Skeletal muscle satellite cell (primary cell): Measurements from ENCODE around the gene PPME1.

Source experiments
- H3K27me3 ChIP-seq: 2 replicates; pipeline ENCODE4 v1.7.0; 2013; ENCODE audit warnings: low read length; ENCODE audit not compliant: control insufficient read depth, insufficient read depth
- H3K36me3 ChIP-seq: 2 replicates; pipeline ENCODE4 v1.7.0; 2013; ENCODE audit warnings: mild to moderate bottlenecking, control low read depth, low read length; ENCODE audit not compliant: insufficient read depth
- H3K4me1 ChIP-seq: 2 replicates; pipeline ENCODE4 v1.7.0; 2013; ENCODE audit warnings: low read length; ENCODE audit not compliant: control insufficient read depth, insufficient read depth
- H3K4me2 ChIP-seq: 2 replicates; pipeline ENCODE4 v1.7.0; 2013; ENCODE audit warnings: mild to moderate bottlenecking, low read length
- H3K4me3 ChIP-seq: 2 replicates; pipeline ENCODE4 v1.7.0; 2013; ENCODE audit warnings: low read length
- H3K9ac ChIP-seq: 2 replicates; pipeline ENCODE4 v1.7.0; 2013; ENCODE audit warnings: mild to moderate bottlenecking, low read depth, low read length, moderate library complexity
- H3K9me3 ChIP-seq: replicated peaks from 2 replicates; pipeline ENCODE4 v1.7.0; 2013; ENCODE audit warnings: mild to moderate bottlenecking, control low read depth, low read length

PPME1 gene

GRCh38 chr11:74267014-74267413, 95.9 kb downstream of the PPME1 start:
- no peak overlapping the region for H3K4me3 ChIP-seq
- H3K4me1 ChIP-seq, result no peaks in the 10 kb centered on the region
- peaks cover 23% of the 10 kb centered on the region for H3K36me3 ChIP-seq
- H3K4me2 ChIP-seq, result no peak overlapping the region
- H3K9me3 ChIP-seq, result no peaks in the 10 kb centered on the region
- H3K27me3 ChIP-seq, result no peaks in the 10 kb centered on the region
- H3K9ac ChIP-seq, result no peak overlapping the region

- Histone ChIP-seq H3K9ac (no peak overlapping the region), H3K4me2 (no peak overlapping the region), H3K36me3 (peaks cover 35% of the 10 kb centered on the region), H3K27me3 (no peaks in the 10 kb centered on the region), H3K4me1 (no peaks in the 10 kb centered on the region), H3K4me3 (no peak overlapping the region), H3K9me3 (no peaks in the 10 kb centered on the region)
These were observed 97.4 kb downstream of the PPME1 start for GRCh38 chr11:74268456-74268855.

GRCh38 chr11:74269161-74269811, 98.2 kb downstream of the PPME1 start:
- no peak overlapping the region for H3K4me3 ChIP-seq
- H3K36me3 ChIP-seq, result peaks cover 35% of the 10 kb centered on the region
- no peak overlapping the region for H3K4me2 ChIP-seq
- no peaks in the 10 kb centered on the region for H3K9me3 ChIP-seq
- no peak overlapping the region for H3K9ac ChIP-seq
- H3K4me1 ChIP-seq, result no peaks in the 10 kb centered on the region
- no peaks in the 10 kb centered on the region for H3K27me3 ChIP-seq

- Histone ChIP-seq H3K9me3 (no peaks in the 10 kb centered on the region), H3K36me3 (peaks cover 35% of the 10 kb centered on the region), H3K4me3 (no peak overlapping the region), H3K9ac (no peak overlapping the region), H3K4me1 (peaks cover 11% of the 10 kb centered on the region), H3K27me3 (no peaks in the 10 kb centered on the region), H3K4me2 (no peak overlapping the region)
These were observed 101.2 kb downstream of the PPME1 start for GRCh38 chr11:74272276-74272675.

- Histone ChIP-seq H3K36me3 (peaks cover 19% of the 10 kb centered on the region), H3K9ac (no peak overlapping the region), H3K4me3 (no peak overlapping the region), H3K4me1 (peaks cover 35% of the 10 kb centered on the region), H3K9me3 (no peaks in the 10 kb centered on the region), H3K4me2 (no peak overlapping the region), H3K27me3 (no peaks in the 10 kb centered on the region)
These were observed 105.5 kb downstream of the PPME1 start for GRCh38 chr11:74276581-74276980.

- peak overlapping the region; percentile 73 for H3K9ac ChIP-seq
- peak overlapping the region; percentile 38 for H3K4me3 ChIP-seq
These were observed 107.0 kb downstream of the PPME1 start for GRCh38 chr11:74278103-74278502.

GRCh38 chr11:74278721-74279161, 107.7 kb downstream of the PPME1 start:
- Histone ChIP-seq H3K36me3 (peaks cover 5% of the 10 kb centered on the region), H3K27me3 (no peaks in the 10 kb centered on the region), H3K9me3 (no peaks in the 10 kb centered on the region), H3K4me2 (peak overlapping the region; percentile 59), H3K4me1 (peaks cover 44% of the 10 kb centered on the region), H3K9ac (peak overlapping the region; percentile 73), H3K4me3 (no peak overlapping the region)

More at GRCh38 chr11:74278103-74278502, 107.0 kb downstream of the PPME1 start:
- Histone ChIP-seq H3K36me3 (peaks cover 6% of the 10 kb centered on the region), H3K4me1 (peaks cover 37% of the 10 kb centered on the region), H3K27me3 (no peaks in the 10 kb centered on the region), H3K9me3 (no peaks in the 10 kb centered on the region), H3K4me2 (peak overlapping the region; percentile 59)

GRCh38 chr11:74279256-74279655, 108.2 kb downstream of the PPME1 start:
- Histone ChIP-seq H3K9me3 (no peaks in the 10 kb centered on the region), H3K9ac (peak overlapping the region; percentile 73), H3K36me3 (peaks cover 8% of the 10 kb centered on the region), H3K27me3 (no peaks in the 10 kb centered on the region), H3K4me1 (peaks cover 49% of the 10 kb centered on the region), H3K4me3 (peak overlapping the region; percentile 5), H3K4me2 (peak overlapping the region; percentile 58)

GRCh38 chr11:74280494-74280893, 109.4 kb downstream of the PPME1 start:
- peaks cover 9% of the 10 kb centered on the region for H3K36me3 ChIP-seq
- no peak overlapping the region for H3K4me3 ChIP-seq
- no peaks in the 10 kb centered on the region for H3K9me3 ChIP-seq
- H3K4me2 ChIP-seq, result no peak overlapping the region
- peaks cover 50% of the 10 kb centered on the region for H3K4me1 ChIP-seq
- no peak overlapping the region for H3K9ac ChIP-seq
- no peaks in the 10 kb centered on the region for H3K27me3 ChIP-seq

GRCh38 chr11:74282421-74282820, 111.3 kb downstream of the PPME1 start:
- Histone ChIP-seq H3K27me3 (no peaks in the 10 kb centered on the region), H3K4me2 (no peak overlapping the region), H3K9ac (no peak overlapping the region), H3K4me3 (no peak overlapping the region), H3K36me3 (peaks cover 14% of the 10 kb centered on the region), H3K9me3 (no peaks in the 10 kb centered on the region), H3K4me1 (peaks cover 37% of the 10 kb centered on the region)

GRCh38 chr11:74282914-74283371, 111.9 kb downstream of the PPME1 start:
- Histone ChIP-seq H3K4me2 (no peak overlapping the region), H3K36me3 (peaks cover 14% of the 10 kb centered on the region), H3K9ac (no peak overlapping the region), H3K4me1 (peaks cover 37% of the 10 kb centered on the region), H3K27me3 (no peaks in the 10 kb centered on the region), H3K4me3 (no peak overlapping the region), H3K9me3 (no peaks in the 10 kb centered on the region)

- H3K9ac ChIP-seq, result no peak overlapping the region
- no peaks in the 10 kb centered on the region for H3K27me3 ChIP-seq
- H3K4me1 ChIP-seq, result peaks cover 35% of the 10 kb centered on the region
- H3K9me3 ChIP-seq, result no peaks in the 10 kb centered on the region
- peaks cover 14% of the 10 kb centered on the region for H3K36me3 ChIP-seq
- no peak overlapping the region for H3K4me3 ChIP-seq
- no peak overlapping the region for H3K4me2 ChIP-seq
These were observed 112.6 kb downstream of the PPME1 start for GRCh38 chr11:74283580-74284180.
